Motor neuron (in vitro differentiated cells): ENCODE measurements around the gene TGOLN2. TPM values are rescaled to one million over a fixed set of nuclear protein-coding genes. Genes with fewer than 3 reads are reported as not detected.
A peak's percentile ranks its signal among the peaks of the same experiment; 100 is the strongest.
"Not testable (repeated sequence)": the region's sequence is repeated elsewhere in the genome, so short reads cannot be mapped to it uniquely, and the experiment has no call there.

ENCODE experiments used
- ATAC-seq, 8 experiments: fragments of 200-7000 bp; cut with Tn5 transposase; replicated peaks in 6 of 8; 2 replicates each; pipeline ENCODE4 v1.8.0; 2021; ENCODE audit warnings: mild to moderate bottlenecking in 8 of 8, moderate library complexity in 8 of 8
- H3K27ac ChIP-seq, 2 donors: fragments of 250-450 bp; sonication (Bioruptor Pico); 2 replicates each; pipeline ENCODE4 v1.9.0; 2021; ENCODE audit warnings: antibody characterized with exemption in 2 of 2, mild to moderate bottlenecking in 2 of 2, moderate library complexity in 1 of 2
- H3K4me1 ChIP-seq, 2 donors: fragments of 250-450 bp; sonication (Bioruptor Pico); replicated peaks in 1 of 2; 2 replicates each; pipeline ENCODE4 v1.6.1; 2021; ENCODE audit warnings: antibody characterized with exemption in 2 of 2, mild to moderate bottlenecking in 2 of 2, moderate library complexity in 1 of 2
- H3K4me3 ChIP-seq, 5 donors: fragments of 250-450 bp; sonication (Bioruptor Pico); 2 replicates each; pipeline ENCODE4 v1.9.0; 2021; ENCODE audit warnings: antibody characterized with exemption in 5 of 5, mild to moderate bottlenecking in 5 of 5, moderate library complexity in 4 of 5
- WGBS, 10 experiments: fragments of 450-650 bp; shearing (Covaris generic); methylation state at CpG; one replicate each; pipeline ENCODE4 v1.0.0; 2022; 5-methylcytosine and 5-hydroxymethylcytosine counted together
- in situ Hi-C, 9 experiments: fragments of 400-800 bp; cut with MboI; loops; one replicate each; pipeline ENCODE4 v1.15.0; 2021; ENCODE audit warnings: low sequenced_read_pairs in 9 of 9, low pct_unique_long_range_greater_than_20kb in 2 of 9; ENCODE audit not compliant: unreplicated experiment in 9 of 9
- total RNA-seq, 8 experiments: library from RNA; unstranded; fragments of 300-600 nt; gene quantifications; 2 replicates each; pipeline versions ENCODE4 v1.2.3 to v1.2.4, GENCODE V29; 2022

The TGOLN2 gene
- total RNA-seq, 8 experiments from 2014 or later = 26.6 to 89.1 (median 50.9) TPM

DNA sequence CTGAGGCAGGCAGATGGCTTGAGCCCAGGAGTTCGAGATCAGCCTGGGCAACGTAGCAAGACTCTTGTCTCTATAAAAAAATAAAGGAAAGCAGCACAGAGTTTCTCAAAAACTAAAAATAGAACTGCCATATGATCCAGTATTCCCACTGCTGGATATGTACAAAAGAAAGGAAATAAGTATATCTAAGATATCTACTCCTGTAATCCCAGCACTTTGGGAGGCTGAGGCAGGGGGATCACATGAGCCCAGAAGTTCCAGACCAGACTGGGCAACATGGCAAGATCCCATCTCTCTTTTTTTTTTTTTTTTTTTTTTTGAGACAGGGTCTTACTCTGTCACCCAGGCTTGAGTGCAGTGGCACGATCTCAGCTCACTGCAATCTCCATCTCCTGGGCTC, 1.9 kb upstream of the TGOLN2 start:
- H3K4me1 ChIP-seq = peaks cover 18 to 22% of the 10 kb centered on the region in 2 donors
- in situ Hi-C loops, H3K4me3 ChIP-seq, H3K27ac ChIP-seq, ATAC-seq: not testable (repeated sequence)
- WGBS, 10 experiments = 57 to 100% (median 87%) methylated on average over 1 to 3 of the region's 3 CpGs; no CpG with 5 or more reads in 1 of the 10 experiments

DNA sequence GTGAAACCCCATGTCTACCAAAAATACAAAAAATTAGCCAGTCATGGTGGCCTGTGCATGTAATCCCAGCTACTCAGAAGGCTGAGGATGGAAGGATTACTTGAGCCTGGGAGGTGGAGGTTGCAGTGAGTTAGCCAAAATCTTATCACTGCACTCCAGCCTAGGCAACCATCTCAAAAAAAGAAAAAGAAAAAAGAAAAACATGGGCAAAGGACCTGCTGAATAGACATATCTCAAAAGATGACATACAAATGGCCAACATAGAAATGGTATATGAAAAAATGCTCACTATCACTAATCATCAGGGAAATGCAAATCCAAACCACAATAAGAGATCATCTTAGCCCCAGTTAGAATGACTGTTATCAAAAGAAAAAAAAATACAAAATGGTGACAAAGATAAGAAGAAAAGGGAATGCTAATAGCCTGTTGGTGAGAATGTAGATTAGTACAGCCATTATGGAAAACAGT, 1.4 kb upstream of the TGOLN2 start:
- H3K4me3 ChIP-seq = peak overlapping the region in 1 of 5 donors; percentile 80
- in situ Hi-C loops = no loop called here
- ATAC-seq = no peak
- H3K4me1 ChIP-seq = peaks cover 20 to 23% of the 10 kb centered on the region in 2 donors
- H3K27ac ChIP-seq = no peak overlapping the region

DNA sequence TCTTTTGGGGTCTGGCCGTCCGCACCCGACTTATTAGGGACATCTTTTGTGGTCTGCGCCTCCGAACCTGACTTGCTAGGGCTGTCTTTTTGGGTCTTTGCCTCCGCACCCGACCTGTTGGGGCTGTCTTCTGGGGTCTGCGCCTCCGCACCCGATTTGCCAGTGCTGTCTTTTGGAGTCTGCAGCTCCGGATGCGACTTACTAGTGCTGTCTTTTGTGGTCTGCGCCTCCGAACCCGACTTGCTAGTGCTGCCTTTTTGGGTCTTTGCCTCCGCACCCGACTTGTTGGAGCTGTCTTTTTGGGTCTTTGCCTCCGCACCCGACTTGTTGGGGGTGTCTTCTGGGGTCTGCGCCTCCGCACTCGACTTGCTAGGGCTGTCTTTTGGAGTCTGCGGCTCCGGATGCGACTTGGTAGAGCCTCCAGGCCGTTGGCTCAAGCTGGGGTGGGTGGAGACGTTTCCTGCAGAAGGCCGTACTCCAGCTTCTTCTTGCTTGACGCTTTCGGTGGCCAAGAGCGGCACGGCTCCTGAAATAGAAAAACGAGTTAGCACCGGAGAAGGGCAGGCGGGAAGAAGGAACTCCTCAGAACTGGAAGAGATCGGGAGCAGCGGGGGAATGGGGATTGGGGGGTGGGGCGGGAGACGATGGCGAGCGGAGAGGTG, 498 bp downstream of the TGOLN2 start:
- peak overlapping the region; percentile 50 to 81 (median 75) for H3K4me3 ChIP-seq
- H3K27ac ChIP-seq = peak overlapping the region; percentile 92 to 94
- 0 to 3% (median 2%) methylated on average over 2 to 13 of the region's 41 CpGs; no CpG with 5 or more reads in 6 of the 10 experiments for WGBS, 10 experiments
- ATAC-seq = peak; percentile 40 to 55 (median 49)
- in situ Hi-C loops = no loop called here
- peaks cover 20 to 23% of the 10 kb centered on the region in 2 donors for H3K4me1 ChIP-seq

DNA sequence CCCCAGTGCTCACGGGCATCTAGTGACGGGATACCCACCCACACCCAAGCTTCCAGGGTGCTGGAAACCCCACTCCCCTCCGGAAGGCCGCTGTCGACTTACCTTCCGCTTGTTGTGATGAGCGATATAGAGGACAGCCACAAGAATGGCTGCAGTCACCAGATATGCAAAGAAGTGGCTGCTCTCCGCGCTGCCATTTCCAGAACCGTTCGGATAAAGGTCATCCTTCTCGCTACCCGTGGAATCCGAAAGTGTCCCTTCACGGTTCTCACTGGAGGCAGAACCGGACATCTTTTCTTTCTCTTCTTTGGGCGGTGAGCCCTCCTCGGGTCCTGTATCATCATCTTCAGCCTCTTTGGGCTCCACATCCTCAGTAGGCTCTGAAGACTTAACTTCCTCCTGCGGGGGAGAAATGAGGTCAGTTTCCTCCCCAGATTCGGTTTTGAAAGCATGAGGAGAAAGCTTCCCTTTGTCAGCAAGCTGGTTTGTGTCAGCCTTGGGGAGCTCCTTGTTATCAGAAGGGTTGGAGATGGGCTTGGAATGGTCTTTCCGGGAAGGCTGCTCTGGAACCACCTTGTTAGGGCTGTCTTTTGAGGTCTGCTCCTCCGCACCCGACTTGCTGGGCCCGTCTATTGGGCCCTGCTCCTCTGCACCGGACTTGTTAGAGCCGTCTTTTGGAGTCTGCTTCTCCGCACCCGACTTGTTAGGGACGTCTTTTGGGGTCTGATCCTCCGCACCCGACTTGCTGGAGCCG, 1.2 kb downstream of the TGOLN2 start:
- in situ Hi-C loops = no loop called here
- ATAC-seq = no peak
- 0 to 60% (median 10%) methylated on average over 1 to 16 of the region's 32 CpGs; no CpG with 5 or more reads in 1 of the 10 experiments for WGBS, 10 experiments
- peaks cover 20 to 23% of the 10 kb centered on the region in 2 donors for H3K4me1 ChIP-seq
- peak overlapping the region; percentile 50 to 81 (median 75) for H3K4me3 ChIP-seq
- H3K27ac ChIP-seq = no peak overlapping the region

DNA sequence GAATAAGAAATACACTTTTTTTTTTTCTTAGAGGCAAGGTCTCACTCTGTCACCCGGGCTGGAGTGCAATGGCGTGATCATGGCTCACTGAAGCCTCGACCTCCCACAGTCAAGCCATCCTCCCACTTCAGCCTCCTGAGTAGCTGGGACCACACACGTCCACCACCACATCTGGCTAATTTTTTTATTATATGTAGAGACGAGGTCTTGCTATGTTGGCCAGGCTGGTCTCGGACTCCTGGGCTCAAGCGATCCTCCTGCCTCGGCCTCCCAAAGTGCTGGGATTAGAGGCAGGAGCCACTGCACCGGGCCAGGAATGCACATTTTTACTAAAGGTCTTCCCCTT, 2.4 kb downstream of the TGOLN2 start:
- WGBS, 10 experiments = 0 to 100% (median 69%) methylated on average over 1 to 5 of the region's 9 CpGs; no CpG with 5 or more reads in 3 of the 10 experiments
- in situ Hi-C loops = no loop called here
- Histone ChIP-seq H3K4me3 (peak overlapping the region; percentile 50 to 81 (median 75)), H3K27ac (no peak overlapping the region), H3K4me1 (peaks cover 20 to 23% of the 10 kb centered on the region in 2 donors)
- no peak for ATAC-seq

DNA sequence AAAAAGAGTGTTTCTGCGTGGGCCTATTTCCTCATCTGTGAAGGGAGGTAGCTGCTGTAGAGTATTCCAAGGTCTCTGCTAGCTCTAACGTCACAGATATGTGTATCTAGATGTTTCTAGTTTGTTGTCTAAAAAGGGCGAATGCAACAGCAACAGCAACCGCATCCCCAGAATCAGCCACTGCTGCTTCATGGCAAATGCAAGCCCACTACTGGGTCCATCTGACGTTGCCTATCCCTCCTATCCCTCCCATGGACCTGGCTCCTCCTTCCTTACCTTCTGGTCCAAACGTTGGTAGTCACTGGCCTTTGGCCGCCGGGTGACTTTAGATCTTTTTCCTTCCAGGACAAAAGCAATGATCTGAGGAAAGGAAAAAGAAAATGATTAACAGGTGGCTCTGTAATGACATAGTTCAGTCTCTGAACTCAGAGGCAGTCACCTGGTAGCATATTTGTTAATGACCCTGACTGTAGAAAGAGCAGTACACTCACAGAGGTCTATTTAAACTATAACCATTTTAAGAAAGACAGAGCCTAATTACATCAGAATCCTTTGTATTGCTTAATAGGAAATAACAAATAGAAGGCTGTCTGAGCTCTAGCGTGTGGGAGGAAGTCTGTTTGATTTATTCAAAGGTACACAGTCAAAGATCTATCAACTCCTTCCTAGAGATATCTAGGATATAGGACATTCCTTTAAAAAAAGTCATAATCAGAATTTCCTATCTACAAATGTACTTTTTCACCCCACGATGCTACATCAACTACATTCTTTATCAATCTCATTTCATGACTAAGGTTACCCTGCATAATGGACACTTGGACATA, 2.9 kb downstream of the TGOLN2 start:
- ATAC-seq = no peak
- H3K4me1 ChIP-seq = peaks cover 20 to 23% of the 10 kb centered on the region in 2 donors
- no peak overlapping the region for H3K27ac ChIP-seq
- in situ Hi-C loops = no loop called here
- WGBS, 10 experiments = 17 to 80% (median 62%) methylated on average over 1 to 8 of the region's 10 CpGs
- peak overlapping the region; percentile 50 to 81 (median 75) for H3K4me3 ChIP-seq

DNA sequence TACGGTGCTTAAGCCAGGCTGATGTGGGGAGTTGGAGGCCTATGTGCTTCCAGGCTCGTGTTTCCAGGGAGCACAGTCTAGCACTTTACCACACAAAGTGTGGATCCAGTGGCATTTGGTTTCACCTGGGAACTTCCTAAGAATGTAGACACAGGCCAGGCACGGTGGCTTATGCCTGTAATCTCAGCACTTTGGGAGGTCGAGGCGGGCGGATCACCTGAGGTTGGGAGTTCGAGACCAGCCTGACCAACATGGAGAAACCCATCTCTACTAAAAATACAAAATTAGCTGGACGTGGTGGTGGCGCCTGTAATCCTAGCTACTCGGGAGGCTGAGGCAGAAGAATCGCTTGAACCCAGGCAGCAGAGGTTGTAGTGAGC, 3.8 kb downstream of the TGOLN2 start:
- WGBS, 10 experiments = 40 to 100% (median 97%) methylated on average over 1 to 8 of the region's 11 CpGs; no CpG with 5 or more reads in 5 of the 10 experiments
- not testable (repeated sequence) for ATAC-seq

DNA sequence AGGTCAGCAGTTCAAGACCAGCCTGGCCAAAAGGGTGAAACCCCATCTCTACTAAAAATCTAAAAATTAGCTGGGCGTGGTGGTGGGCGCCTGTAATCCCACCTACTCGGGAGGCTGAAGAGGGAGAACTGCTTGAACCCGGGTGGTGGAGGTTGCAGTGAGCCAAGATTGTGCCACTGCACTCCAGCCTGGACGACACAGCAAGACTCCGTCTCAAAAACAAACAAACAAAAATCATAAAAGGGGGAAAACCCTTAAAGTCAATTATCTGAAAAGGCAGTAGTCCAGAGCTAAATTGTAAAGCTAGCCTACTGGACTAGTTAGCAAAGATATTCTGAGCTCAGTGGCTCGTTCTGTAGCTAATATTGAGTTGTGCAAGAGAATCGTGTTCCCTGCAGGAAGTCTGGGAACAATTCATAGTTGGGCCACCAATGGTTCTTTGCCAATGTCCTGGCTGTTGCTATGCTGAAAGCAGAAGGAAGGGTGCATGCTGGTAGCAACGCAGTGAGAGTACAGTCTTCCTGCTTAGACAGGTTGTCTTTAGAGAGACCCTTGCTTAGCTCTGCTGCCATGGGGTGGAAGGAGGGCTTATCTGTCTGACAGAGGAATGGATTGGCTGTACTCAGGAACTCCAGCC, 4.3 kb downstream of the TGOLN2 start:
- H3K4me1 ChIP-seq = peaks cover 14 to 19% of the 10 kb centered on the region in 2 donors
- H3K4me3 ChIP-seq = no peak overlapping the region
- 56 to 100% (median 98%) methylated on average over 1 to 9 of the region's 9 CpGs; no CpG with 5 or more reads in 2 of the 10 experiments for WGBS, 10 experiments
- in situ Hi-C loops = no loop called here
- no peak for ATAC-seq
- no peak overlapping the region for H3K27ac ChIP-seq

More for the DNA sequence above, 3.8 kb downstream of the TGOLN2 start:
- H3K4me1 ChIP-seq = peaks cover 19 to 21% of the 10 kb centered on the region in 2 donors
- in situ Hi-C loops, H3K4me3 ChIP-seq, H3K27ac ChIP-seq: not testable (repeated sequence)

DNA sequence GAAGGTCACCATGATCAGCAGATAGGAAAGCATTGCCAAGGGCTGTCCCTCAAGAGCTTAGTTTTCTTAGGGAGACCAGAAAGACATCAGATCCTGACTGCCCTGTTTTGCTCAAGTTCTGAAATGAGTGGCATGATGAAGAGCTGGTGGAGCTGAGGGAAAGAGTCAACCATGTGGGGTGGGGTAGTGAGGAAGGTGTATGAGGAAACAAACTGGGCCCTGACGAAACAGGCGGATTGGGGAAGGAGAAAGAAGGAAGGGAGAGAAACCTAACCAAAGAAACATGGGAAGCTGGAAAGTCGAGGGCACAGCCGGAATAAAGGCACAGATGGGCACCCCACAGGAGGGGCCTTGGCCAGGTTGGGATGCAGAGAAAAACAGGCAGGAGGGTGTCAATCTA, 8.0 kb downstream of the TGOLN2 start:
- WGBS, 10 experiments = 92 to 100% (median 99%) methylated on average over 2 to 4 of the region's 4 CpGs; no CpG with 5 or more reads in 2 of the 10 experiments
- H3K27ac ChIP-seq = no peak overlapping the region
- peaks cover 2 to 3% of the 10 kb centered on the region in 2 donors for H3K4me1 ChIP-seq
- in situ Hi-C loops = no loop called here
- H3K4me3 ChIP-seq = no peak overlapping the region
- ATAC-seq = no peak

DNA sequence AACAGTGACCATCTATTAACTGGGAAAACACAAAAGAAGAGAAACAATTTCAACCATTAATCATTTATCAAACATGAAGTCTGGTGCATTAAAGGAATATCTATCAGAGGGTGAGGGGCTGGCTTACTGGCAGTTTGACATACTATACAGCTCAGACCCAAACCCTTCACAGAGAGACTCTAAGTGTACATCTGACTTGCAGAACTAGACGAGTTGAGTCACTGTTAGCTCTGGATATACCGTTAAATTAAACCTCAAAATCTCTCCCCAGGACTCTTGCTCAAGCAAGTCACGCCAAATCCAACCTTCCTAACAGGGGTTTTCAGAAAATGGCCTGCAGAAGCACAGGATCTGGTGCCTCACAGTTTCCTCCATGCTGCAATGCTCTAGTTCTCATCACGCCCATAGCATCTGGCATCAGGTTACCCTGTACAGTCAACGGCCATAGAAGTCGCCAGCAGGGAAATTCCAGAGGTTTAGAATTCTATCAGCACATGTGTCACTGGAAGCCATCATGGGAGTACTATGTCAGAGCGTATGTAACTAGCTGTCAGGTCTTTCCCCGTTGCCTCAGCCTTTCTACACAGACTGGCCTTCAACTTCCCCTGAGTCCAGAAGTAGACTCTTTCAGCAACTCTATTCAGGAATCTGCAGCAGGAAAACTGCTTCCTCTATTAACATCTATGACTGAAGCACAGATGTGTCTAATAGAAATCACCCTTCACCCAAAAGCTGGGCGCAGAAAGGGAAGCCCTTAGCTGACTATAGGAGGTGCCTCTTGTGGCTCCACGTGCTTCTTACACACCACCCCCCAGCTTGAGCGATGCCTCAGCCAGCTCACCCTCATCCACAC, 9.3 kb downstream of the TGOLN2 start:
- in situ Hi-C loops = no loop called here
- H3K4me3 ChIP-seq = no peak overlapping the region
- peak in 3 of 8 experiments; percentile 64 to 95 (median 93) for ATAC-seq
- no peak overlapping the region for H3K27ac ChIP-seq
- 48 to 100% (median 93%) methylated on average over 1 to 10 of the region's 11 CpGs; no CpG with 5 or more reads in 2 of the 10 experiments for WGBS, 10 experiments
- no peaks in the 10 kb centered on the region for H3K4me1 ChIP-seq

DNA sequence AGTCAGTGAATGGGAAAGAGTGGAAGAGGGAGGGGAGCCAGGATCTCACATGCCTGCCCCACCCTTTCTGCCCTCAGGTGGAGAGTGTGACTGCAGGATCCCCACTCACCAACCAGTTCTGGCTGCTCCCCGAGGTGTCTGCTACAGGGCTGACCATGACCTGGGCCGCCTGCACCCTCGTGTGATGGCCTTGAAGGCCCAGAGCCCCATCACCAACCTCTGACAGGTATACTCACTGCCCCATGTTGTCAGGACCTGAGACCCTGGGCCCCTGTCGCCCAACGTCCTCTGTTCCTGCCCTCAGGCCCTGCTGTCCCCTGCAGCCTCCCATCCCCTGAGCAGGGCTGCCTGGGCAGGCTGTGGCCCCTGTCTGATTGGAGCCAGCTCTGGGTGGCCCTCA, 11.9 kb downstream of the TGOLN2 start:
- H3K27ac ChIP-seq, in situ Hi-C loops, H3K4me3 ChIP-seq, H3K4me1 ChIP-seq: not testable (repeated sequence)
- WGBS, 10 experiments = no CpG with 5 or more reads among the region's 5 CpGs
- ATAC-seq = peak in 1 of 8 experiments; percentile 19

DNA sequence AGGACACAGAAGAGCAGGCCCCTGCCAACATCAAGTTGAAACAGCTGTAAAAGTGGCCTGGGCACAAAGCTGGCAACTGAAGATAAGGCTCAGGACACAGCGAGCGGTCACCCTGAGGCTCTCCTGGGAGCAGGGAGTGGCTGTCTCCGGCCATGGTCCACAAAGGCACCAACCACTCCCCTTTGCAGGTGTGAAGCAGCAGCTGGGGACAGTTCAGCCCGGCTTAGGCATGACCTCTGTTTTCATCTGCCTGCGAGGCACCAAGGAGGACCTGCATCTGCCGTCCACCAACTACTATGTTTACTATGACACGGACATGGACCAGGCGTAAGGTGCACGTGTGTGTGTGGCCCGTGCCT, 12.9 kb downstream of the TGOLN2 start:
- ATAC-seq = no peak
- Histone ChIP-seq H3K27ac (no peak overlapping the region), H3K4me1 (no peaks in the 10 kb centered on the region), H3K4me3 (no peak overlapping the region)
- in situ Hi-C loops = no loop called here
- WGBS, 10 experiments = 83 to 100% (median 96%) methylated on average over 2 to 4 of the region's 10 CpGs; no CpG with 5 or more reads in 7 of the 10 experiments
